ENCODE data around the gene NIT1. TPM values are rescaled to one million over a fixed set of nuclear protein-coding genes. Genes with fewer than 3 reads are reported as not detected.
A peak's percentile ranks its signal among the peaks of the same experiment; 100 is the strongest.

NIT1 gene
- total and polyA plus RNA-seq, 9 of the 15 experiments (the other 6 are each of a cell fraction or from before 2014, with no cell fraction given), result 18.4 to 76.0 (median 33.7) TPM

DNA sequence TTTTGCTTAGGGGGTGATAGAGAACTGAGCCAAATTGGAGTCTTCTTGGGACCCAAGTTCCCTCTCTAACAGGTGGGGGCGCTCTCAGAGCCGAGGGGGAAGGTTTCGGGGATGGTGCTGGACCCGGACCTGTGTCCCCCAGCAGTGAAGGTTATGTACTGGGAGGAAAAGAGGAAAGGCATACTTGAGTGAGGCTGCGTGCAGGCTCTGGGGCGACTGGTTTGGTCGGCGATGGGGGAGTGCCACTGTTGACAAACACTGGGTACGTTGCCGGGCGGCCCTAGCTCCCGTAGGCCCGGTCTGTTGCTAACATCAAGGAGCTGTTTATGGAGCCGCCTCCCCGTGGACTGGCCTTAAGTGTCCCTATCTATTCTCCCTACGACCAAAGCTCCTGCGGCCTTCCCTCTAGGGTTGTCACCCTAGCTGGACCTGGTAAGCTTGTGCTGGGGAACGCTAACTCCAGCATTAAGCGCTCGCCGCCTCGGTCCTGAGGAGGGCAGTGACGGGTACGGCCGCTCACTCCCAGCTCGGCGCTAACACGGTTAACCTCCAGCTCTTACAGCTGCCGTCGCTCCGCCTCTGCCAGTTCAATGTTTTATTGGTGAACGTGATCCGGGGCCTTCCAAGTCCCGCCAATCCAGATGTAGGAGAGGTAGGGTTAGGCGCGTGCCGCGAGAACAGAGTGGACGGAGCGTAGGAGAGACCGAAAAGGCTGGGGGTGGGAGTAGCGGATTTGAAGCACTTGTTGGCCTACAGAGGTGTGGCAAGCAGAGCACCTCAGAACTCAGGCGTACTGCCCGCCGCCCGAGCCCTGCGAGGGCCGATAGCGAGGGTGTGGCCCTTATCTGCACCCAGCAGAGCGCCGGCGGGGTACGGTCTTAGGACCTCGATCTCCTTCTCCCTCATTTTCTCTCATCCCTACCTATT is 48.1 kb downstream of the NIT1 start, which contains the start of gene PPOX (continued):
- TF ChIP-seq, protein P1, sequence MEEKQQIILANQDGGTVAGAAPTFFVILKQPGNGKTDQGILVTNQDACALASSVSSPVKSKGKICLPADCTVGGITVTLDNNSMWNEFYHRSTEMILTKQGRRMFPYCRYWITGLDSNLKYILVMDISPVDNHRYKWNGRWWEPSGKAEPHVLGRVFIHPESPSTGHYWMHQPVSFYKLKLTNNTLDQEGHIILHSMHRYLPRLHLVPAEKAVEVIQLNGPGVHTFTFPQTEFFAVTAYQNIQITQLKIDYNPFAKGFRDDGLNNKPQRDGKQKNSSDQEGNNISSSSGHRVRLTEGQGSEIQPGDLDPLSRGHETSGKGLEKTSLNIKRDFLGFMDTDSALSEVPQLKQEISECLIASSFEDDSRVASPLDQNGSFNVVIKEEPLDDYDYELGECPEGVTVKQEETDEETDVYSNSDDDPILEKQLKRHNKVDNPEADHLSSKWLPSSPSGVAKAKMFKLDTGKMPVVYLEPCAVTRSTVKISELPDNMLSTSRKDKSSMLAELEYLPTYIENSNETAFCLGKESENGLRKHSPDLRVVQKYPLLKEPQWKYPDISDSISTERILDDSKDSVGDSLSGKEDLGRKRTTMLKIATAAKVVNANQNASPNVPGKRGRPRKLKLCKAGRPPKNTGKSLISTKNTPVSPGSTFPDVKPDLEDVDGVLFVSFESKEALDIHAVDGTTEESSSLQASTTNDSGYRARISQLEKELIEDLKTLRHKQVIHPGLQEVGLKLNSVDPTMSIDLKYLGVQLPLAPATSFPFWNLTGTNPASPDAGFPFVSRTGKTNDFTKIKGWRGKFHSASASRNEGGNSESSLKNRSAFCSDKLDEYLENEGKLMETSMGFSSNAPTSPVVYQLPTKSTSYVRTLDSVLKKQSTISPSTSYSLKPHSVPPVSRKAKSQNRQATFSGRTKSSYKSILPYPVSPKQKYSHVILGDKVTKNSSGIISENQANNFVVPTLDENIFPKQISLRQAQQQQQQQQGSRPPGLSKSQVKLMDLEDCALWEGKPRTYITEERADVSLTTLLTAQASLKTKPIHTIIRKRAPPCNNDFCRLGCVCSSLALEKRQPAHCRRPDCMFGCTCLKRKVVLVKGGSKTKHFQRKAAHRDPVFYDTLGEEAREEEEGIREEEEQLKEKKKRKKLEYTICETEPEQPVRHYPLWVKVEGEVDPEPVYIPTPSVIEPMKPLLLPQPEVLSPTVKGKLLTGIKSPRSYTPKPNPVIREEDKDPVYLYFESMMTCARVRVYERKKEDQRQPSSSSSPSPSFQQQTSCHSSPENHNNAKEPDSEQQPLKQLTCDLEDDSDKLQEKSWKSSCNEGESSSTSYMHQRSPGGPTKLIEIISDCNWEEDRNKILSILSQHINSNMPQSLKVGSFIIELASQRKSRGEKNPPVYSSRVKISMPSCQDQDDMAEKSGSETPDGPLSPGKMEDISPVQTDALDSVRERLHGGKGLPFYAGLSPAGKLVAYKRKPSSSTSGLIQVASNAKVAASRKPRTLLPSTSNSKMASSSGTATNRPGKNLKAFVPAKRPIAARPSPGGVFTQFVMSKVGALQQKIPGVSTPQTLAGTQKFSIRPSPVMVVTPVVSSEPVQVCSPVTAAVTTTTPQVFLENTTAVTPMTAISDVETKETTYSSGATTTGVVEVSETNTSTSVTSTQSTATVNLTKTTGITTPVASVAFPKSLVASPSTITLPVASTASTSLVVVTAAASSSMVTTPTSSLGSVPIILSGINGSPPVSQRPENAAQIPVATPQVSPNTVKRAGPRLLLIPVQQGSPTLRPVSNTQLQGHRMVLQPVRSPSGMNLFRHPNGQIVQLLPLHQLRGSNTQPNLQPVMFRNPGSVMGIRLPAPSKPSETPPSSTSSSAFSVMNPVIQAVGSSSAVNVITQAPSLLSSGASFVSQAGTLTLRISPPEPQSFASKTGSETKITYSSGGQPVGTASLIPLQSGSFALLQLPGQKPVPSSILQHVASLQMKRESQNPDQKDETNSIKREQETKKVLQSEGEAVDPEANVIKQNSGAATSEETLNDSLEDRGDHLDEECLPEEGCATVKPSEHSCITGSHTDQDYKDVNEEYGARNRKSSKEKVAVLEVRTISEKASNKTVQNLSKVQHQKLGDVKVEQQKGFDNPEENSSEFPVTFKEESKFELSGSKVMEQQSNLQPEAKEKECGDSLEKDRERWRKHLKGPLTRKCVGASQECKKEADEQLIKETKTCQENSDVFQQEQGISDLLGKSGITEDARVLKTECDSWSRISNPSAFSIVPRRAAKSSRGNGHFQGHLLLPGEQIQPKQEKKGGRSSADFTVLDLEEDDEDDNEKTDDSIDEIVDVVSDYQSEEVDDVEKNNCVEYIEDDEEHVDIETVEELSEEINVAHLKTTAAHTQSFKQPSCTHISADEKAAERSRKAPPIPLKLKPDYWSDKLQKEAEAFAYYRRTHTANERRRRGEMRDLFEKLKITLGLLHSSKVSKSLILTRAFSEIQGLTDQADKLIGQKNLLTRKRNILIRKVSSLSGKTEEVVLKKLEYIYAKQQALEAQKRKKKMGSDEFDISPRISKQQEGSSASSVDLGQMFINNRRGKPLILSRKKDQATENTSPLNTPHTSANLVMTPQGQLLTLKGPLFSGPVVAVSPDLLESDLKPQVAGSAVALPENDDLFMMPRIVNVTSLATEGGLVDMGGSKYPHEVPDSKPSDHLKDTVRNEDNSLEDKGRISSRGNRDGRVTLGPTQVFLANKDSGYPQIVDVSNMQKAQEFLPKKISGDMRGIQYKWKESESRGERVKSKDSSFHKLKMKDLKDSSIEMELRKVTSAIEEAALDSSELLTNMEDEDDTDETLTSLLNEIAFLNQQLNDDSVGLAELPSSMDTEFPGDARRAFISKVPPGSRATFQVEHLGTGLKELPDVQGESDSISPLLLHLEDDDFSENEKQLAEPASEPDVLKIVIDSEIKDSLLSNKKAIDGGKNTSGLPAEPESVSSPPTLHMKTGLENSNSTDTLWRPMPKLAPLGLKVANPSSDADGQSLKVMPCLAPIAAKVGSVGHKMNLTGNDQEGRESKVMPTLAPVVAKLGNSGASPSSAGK (IDR thresholded peaks at IDR 0.05), result peak; percentile 79
- TF ChIP-seq RNF2 (IDR thresholded peaks at IDR 0.05) (peak; percentile 96), CCNT2 (IDR thresholded peaks at IDR 0.05; ENCODE audit: borderline replicate concordance, extremely low read depth, insufficient read length, low read depth, low read length) (peak; percentile 100), MNT (conservative IDR thresholded peaks at IDR 0.05) (peak; percentile 80 to 92; a peak in 3 of 4 replicates), HNRNPK (IDR thresholded peaks at IDR 0.05; ENCODE audit: low read depth, low read length, poor library complexity, severe bottlenecking) (no peak), ZNF766 (CRISPR knock-in tag; conservative IDR thresholded peaks at IDR 0.05) (peak; percentile 86), CTCF (IDR thresholded peaks at IDR 0.05 in 2 of 3, conservative IDR thresholded peaks at IDR 0.05 in 1 of 3; ENCODE audit: insufficient read depth in 2 of 3, low read depth in 1 of 3, low read length in 3 of 3) (peak; percentile 69 to 85 (median 72)), ZKSCAN1 (IDR thresholded peaks at IDR 0.05; ENCODE audit: low read depth, low read length) (peak; percentile 36; the same call in 1 of the 2 replicates), NEUROD1 (IDR thresholded peaks at IDR 0.05; ENCODE audit: borderline replicate concordance, low read depth, low read length, partially characterized antibody) (peak; percentile 96)

Measured in K562 (cell line).